ENCODE data around the gene WNT3A. TPM values are rescaled to one million over a fixed set of nuclear protein-coding genes. Genes with fewer than 3 reads are reported as not detected.
"Not testable (repeated sequence)": the region's sequence is repeated elsewhere in the genome, so short reads cannot be mapped to it uniquely, and the experiment has no call there.

WNT3A gene
- total and polyA plus RNA-seq, 2 of the 4 experiments (the other 2 are of a cell fraction), result not detected

DNA sequence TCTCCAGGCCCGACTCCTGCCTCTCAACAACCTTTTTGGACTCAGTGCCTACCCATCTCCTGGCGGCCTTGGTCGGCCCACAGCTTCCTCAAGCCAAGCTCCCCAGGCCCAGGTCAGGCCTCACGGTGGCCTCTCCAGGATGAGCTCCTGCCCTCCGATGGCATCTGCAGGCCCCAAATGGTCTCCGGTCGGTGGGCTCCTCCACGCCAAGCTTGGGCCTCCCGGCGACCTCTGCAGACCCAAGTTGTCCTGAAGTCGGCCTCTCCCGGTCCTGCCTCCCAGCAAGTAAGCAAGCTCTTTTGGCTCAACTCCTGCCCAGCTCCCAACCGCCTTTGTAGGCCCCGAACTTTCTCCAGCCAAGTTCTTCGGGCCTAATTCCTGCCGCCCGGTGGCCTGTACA, 35.6 kb upstream of the WNT3A start:
- dilution Hi-C loops (cut with HindIII; ENCODE audit: low sequenced_read_pairs, unreplicated experiment); BruUV-seq (replicated peaks); H3K9ac ChIP-seq (ENCODE audit: low read depth, low read length); H3K56ac ChIP-seq (ENCODE audit: extremely low read depth, insufficient read depth, low read length); H2AK5ac ChIP-seq (ENCODE audit: low read depth, low read length); H3K4me3 ChIP-seq (ENCODE audit: insufficient read depth, low read depth, low read length); H2BK20ac ChIP-seq (ENCODE audit: low read depth, low read length); H2BK5ac ChIP-seq (ENCODE audit: low read depth, low read length, poor library complexity, severe bottlenecking); H3K18ac ChIP-seq (ENCODE audit: low read depth, low read length); H3K9me1 ChIP-seq (ENCODE audit: insufficient read depth, low read length); in situ Hi-C loops (cut with MboI; ENCODE audit: low sequenced_read_pairs); H3K27ac ChIP-seq (ENCODE audit: insufficient read depth, low read length); H3K14ac ChIP-seq (replicated peaks; ENCODE audit: low read depth, low read length); H3K4me1 ChIP-seq (ENCODE audit: control insufficient read depth, insufficient read depth, low read length); H3K4me2 ChIP-seq (ENCODE audit: low read depth, low read length); H3K79me1 ChIP-seq (ENCODE audit: low read depth in 1 of 2, low read length in 2 of 2); H3K27me3 ChIP-seq (ENCODE audit: control insufficient read depth, insufficient read depth, low read length); H4K20me1 ChIP-seq (ENCODE audit: insufficient read depth, low read length); H2BK120ac ChIP-seq (ENCODE audit: low read depth, low read length); H4K91ac ChIP-seq (ENCODE audit: insufficient read depth, low read depth, low read length); H3K36me3 ChIP-seq (ENCODE audit: control insufficient read depth, insufficient read depth, low read length); POLR2A ChIA-PET (ENCODE audit: unreplicated experiment); H4K5ac ChIP-seq (ENCODE audit: low read depth, low read length); H3K4ac ChIP-seq (ENCODE audit: low read depth, low read length); H3K9me3 ChIP-seq (ENCODE audit: control insufficient read depth, insufficient read depth, low read length); intact Hi-C loops (cut with micrococcal nuclease); H2AFZ ChIP-seq (replicated peaks; ENCODE audit: low read length, poor library complexity); H2AK9ac ChIP-seq (replicated peaks; ENCODE audit: low read depth, low read length, poor library complexity); CTCF ChIA-PET; ATAC-seq (ENCODE audit: low read depth); H4K8ac ChIP-seq (ENCODE audit: low read depth in 2 of 2, low read length in 2 of 2); DNase-seq; H3K23ac ChIP-seq (ENCODE audit: low read depth, low read length); H2BK15ac ChIP-seq (ENCODE audit: low read depth, low read length): not testable (repeated sequence)
- no CpG with 5 or more reads among the region's 17 CpGs for WGBS, 2 experiments (ENCODE audit: extremely low coverage in 2 of 2, insufficient read length in 1 of 2)

DNA sequence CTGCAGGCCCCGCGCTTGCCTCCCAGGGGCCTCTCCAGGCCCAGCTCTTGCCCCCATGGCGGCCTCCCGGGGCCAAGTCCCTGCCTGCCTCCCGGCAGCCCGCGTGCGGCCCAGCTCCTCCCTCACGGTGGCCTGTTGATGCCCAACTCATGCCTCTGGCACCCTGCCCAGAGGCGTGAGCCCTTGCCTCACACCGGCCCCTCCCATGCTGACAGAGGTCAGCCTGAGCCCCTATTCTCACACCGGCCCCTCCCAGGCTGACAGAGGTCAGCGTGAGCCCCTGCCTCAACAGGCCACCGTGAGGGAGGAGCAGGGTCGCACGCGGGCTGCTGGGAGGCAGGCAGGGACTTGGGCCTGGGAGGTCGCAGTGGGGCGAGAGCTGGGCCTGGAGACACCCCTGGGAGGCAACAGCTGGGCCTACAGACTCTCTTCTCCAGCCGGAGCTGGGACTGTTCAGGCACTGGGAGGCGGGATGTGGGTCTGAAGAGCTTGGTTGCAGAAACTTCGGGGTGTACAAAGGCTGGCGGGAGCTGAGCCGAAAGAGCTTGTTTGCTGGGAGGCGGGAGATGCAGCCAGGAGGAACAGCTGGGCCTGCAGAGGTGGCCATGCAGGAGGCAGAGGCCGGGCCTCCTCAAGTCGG, 35.0 kb upstream of the WNT3A start:
- H3K9me1 ChIP-seq (ENCODE audit: insufficient read depth, low read length); H2BK20ac ChIP-seq (ENCODE audit: low read depth, low read length); H4K8ac ChIP-seq (ENCODE audit: low read depth in 2 of 2, low read length in 2 of 2); H2AFZ ChIP-seq (replicated peaks; ENCODE audit: low read length, poor library complexity); H3K9me3 ChIP-seq (ENCODE audit: control insufficient read depth, insufficient read depth, low read length); BruUV-seq (replicated peaks); H3K56ac ChIP-seq (ENCODE audit: extremely low read depth, insufficient read depth, low read length); H2AK9ac ChIP-seq (replicated peaks; ENCODE audit: low read depth, low read length, poor library complexity); H3K4me1 ChIP-seq (ENCODE audit: control insufficient read depth, insufficient read depth, low read length); H2BK120ac ChIP-seq (ENCODE audit: low read depth, low read length); H4K20me1 ChIP-seq (ENCODE audit: insufficient read depth, low read length); ATAC-seq (ENCODE audit: low read depth); H3K27me3 ChIP-seq (ENCODE audit: control insufficient read depth, insufficient read depth, low read length); POLR2A ChIA-PET (ENCODE audit: unreplicated experiment); H2BK15ac ChIP-seq (ENCODE audit: low read depth, low read length); H3K23ac ChIP-seq (ENCODE audit: low read depth, low read length); H3K27ac ChIP-seq (ENCODE audit: insufficient read depth, low read length); H3K4ac ChIP-seq (ENCODE audit: low read depth, low read length); H3K4me2 ChIP-seq (ENCODE audit: low read depth, low read length); in situ Hi-C loops (cut with MboI; ENCODE audit: low sequenced_read_pairs); H2BK5ac ChIP-seq (ENCODE audit: low read depth, low read length, poor library complexity, severe bottlenecking); H3K79me1 ChIP-seq (ENCODE audit: low read depth in 1 of 2, low read length in 2 of 2); H2AK5ac ChIP-seq (ENCODE audit: low read depth, low read length); H3K14ac ChIP-seq (replicated peaks; ENCODE audit: low read depth, low read length); H3K18ac ChIP-seq (ENCODE audit: low read depth, low read length); H3K4me3 ChIP-seq (ENCODE audit: insufficient read depth, low read depth, low read length); DNase-seq; dilution Hi-C loops (cut with HindIII; ENCODE audit: low sequenced_read_pairs, unreplicated experiment); CTCF ChIA-PET; H4K5ac ChIP-seq (ENCODE audit: low read depth, low read length); intact Hi-C loops (cut with micrococcal nuclease); H4K91ac ChIP-seq (ENCODE audit: insufficient read depth, low read depth, low read length); H3K9ac ChIP-seq (ENCODE audit: low read depth, low read length); H3K36me3 ChIP-seq (ENCODE audit: control insufficient read depth, insufficient read depth, low read length): not testable (repeated sequence)
- WGBS, 2 experiments (ENCODE audit: extremely low coverage in 2 of 2, insufficient read length in 1 of 2), result 80% methylated on average over 3 of the region's 27 CpGs; no CpG with 5 or more reads in 1 of the 2 experiments
